Hepatocyte (in vitro differentiated cells): ENCODE results near the gene PSMC5. TPM values are rescaled to one million over a fixed set of nuclear protein-coding genes. Genes with fewer than 3 reads are reported as not detected.
"Not testable (repeated sequence)": the region's sequence is repeated elsewhere in the genome, so short reads cannot be mapped to it uniquely, and the experiment has no call there.

Experiments used
- DNase-seq: peaks from one replicate; pipeline ENCODE4 v3.0.0-alpha.2; 2016; ENCODE audit warnings: low spot score
- H2AFZ ChIP-seq: fragments of 200-600 bp; sonication (generic); 2 replicates; pipeline ENCODE4 v1.6.0; 2016; ENCODE audit warnings: antibody characterized with exemption, mild to moderate bottlenecking
- H3K27ac ChIP-seq: fragments of 200-600 bp; sonication (generic); 2 replicates; pipeline ENCODE4 v1.5.1; 2016; ENCODE audit warnings: mild to moderate bottlenecking
- H3K27me3 ChIP-seq: fragments of 200-600 bp; sonication (generic); 2 replicates; pipeline ENCODE4 v1.6.1; 2016
- H3K36me3 ChIP-seq: fragments of 200-600 bp; sonication (generic); replicated peaks from 2 replicates; pipeline ENCODE4 v1.5.1; 2016; ENCODE audit warnings: low read depth; ENCODE audit not compliant: insufficient read depth
- H3K4me1 ChIP-seq: fragments of 200-600 bp; sonication (generic); 2 replicates; pipeline ENCODE4 v1.5.1; 2016; ENCODE audit warnings: mild to moderate bottlenecking, moderate library complexity; ENCODE audit not compliant: insufficient read depth
- H3K4me2 ChIP-seq: fragments of 200-600 bp; sonication (generic); 2 replicates; pipeline ENCODE4 v1.6.0; 2016
- H3K4me3 ChIP-seq: fragments of 200-600 bp; sonication (generic); 2 replicates; pipeline ENCODE4 v1.5.1; 2016; ENCODE audit warnings: mild to moderate bottlenecking
- H3K79me2 ChIP-seq: fragments of 200-600 bp; sonication (generic); 2 replicates; pipeline ENCODE4 v1.6.0; 2017; ENCODE audit warnings: mild to moderate bottlenecking
- H3K9me2 ChIP-seq: fragments of 200-600 bp; sonication (generic); replicated peaks from 2 replicates; pipeline ENCODE4 v1.6.0; 2017; ENCODE audit warnings: mild to moderate bottlenecking; ENCODE audit not compliant: insufficient read depth
- H3K9me3 ChIP-seq: fragments of 200-600 bp; sonication (generic); 2 replicates; pipeline ENCODE4 v1.5.1; 2016; ENCODE audit warnings: low read depth, mild to moderate bottlenecking
- H4K20me1 ChIP-seq: fragments of 200-600 bp; sonication (generic); 2 replicates; pipeline ENCODE4 v1.6.0; 2016; ENCODE audit warnings: mild to moderate bottlenecking; ENCODE audit not compliant: insufficient read depth, poor library complexity, severe bottlenecking
- CTCF ChIP-seq: fragments of 200-600 bp; sonication (generic); IDR thresholded peaks from 2 replicates; pipeline ENCODE4 v1.5.1; 2016; ENCODE audit warnings: antibody characterized with exemption, mild to moderate bottlenecking; ENCODE audit not compliant: poor library complexity
- EZH2 ChIP-seq: fragments of 200-600 bp; sonication (generic); IDR thresholded peaks from 2 replicates; pipeline ENCODE4 v1.6.1; 2016; ENCODE audit warnings: antibody characterized with exemption, mild to moderate bottlenecking, borderline replicate concordance
- EZH2phosphoT487 ChIP-seq: fragments of 200-600 bp; sonication (generic); IDR thresholded peaks from one replicate; pipeline ENCODE4 v1.6.1; 2018; ENCODE audit warnings: antibody characterized with exemption, mild to moderate bottlenecking, low read depth, moderate library complexity; ENCODE audit not compliant: unreplicated experiment, severe bottlenecking
- WGBS: methylation state at CpG from one replicate; pipeline ENCODE4 v1.1.6; 2016; ENCODE audit warnings: low lambda C conversion rate; ENCODE audit errors: missing lambda C conversion rate; 5-methylcytosine and 5-hydroxymethylcytosine counted together
- polyA plus RNA-seq: library from polyadenylated mRNA; unstranded; fragments of >200 nt; fragmentation: Nextera tagmentation; extraction: Ambion mirVana; gene quantifications from 2 replicates; pipeline ENCODE4 v1.2.1, GENCODE V29; 2016
- total RNA-seq: library from RNA; depleted of rRNA; stranded (reverse); fragments of >200 nt; gene quantifications from 2 replicates; pipeline ENCODE4 v1.2.3, GENCODE V29; 2014

The PSMC5 gene
- total and polyA plus RNA-seq, 2 experiments from 2014 or later = 46.6 to 132 TPM

GRCh38 chr17:63786971-63787711 lies 40.1 kb upstream of the PSMC5 start:
- H3K9me3 ChIP-seq = no peaks in the 10 kb centered on the region
- 97% methylated on average over 13 of the region's 13 CpGs for WGBS
- no peaks in the 10 kb centered on the region for H3K9me2 ChIP-seq
- peaks cover 93% of the 10 kb centered on the region for H3K79me2 ChIP-seq
- no peak overlapping the region for H3K4me2 ChIP-seq
- no peaks in the 10 kb centered on the region for H3K27me3 ChIP-seq
- H2AFZ ChIP-seq = no peak overlapping the region
- H4K20me1 ChIP-seq = peaks cover 50% of the 10 kb centered on the region
- no peak overlapping the region for H3K4me3 ChIP-seq
- TF ChIP-seq CTCF = no peak
- no peaks in the 10 kb centered on the region for H3K4me1 ChIP-seq
- no peak for DNase-seq
- H3K36me3 ChIP-seq = peaks cover 6% of the 10 kb centered on the region
- no peak overlapping the region for H3K27ac ChIP-seq

- H4K20me1 ChIP-seq = peaks cover 22% of the 10 kb centered on the region
- no peak overlapping the region for H2AFZ ChIP-seq
- no peak for DNase-seq
- H3K9me3 ChIP-seq = no peaks in the 10 kb centered on the region
- H3K4me2 ChIP-seq = no peak overlapping the region
- H3K9me2 ChIP-seq = no peaks in the 10 kb centered on the region
- no peak for TF ChIP-seq CTCF
- TF ChIP-seq EZH2phosphoT487 = no peak
- TF ChIP-seq EZH2 = no peak
- H3K27ac ChIP-seq = no peak overlapping the region
- H3K79me2 ChIP-seq = peaks cover 84% of the 10 kb centered on the region
- WGBS = 97% methylated on average over 6 of the region's 6 CpGs
- H3K4me1 ChIP-seq = no peaks in the 10 kb centered on the region
- H3K4me3 ChIP-seq = no peak overlapping the region
- H3K27me3 ChIP-seq = no peaks in the 10 kb centered on the region
- H3K36me3 ChIP-seq = peaks cover 6% of the 10 kb centered on the region
These were observed 37.2 kb upstream of the PSMC5 start for GRCh38 chr17:63790057-63790456.

GRCh38 chr17:63792055-63792729 lies 35.0 kb upstream of the PSMC5 start:
- TF ChIP-seq EZH2 (no peak), CTCF (no peak), EZH2phosphoT487 (no peak)
- no peaks in the 10 kb centered on the region for H3K27me3 ChIP-seq
- H3K9me2 ChIP-seq = no peaks in the 10 kb centered on the region
- H3K4me3 ChIP-seq = no peak overlapping the region
- H3K9me3 ChIP-seq = no peaks in the 10 kb centered on the region
- peaks cover 67% of the 10 kb centered on the region for H3K79me2 ChIP-seq
- H3K4me1 ChIP-seq = no peaks in the 10 kb centered on the region
- H3K27ac ChIP-seq = no peak overlapping the region
- H3K4me2 ChIP-seq = no peak overlapping the region
- no peak overlapping the region for H2AFZ ChIP-seq
- no peak for DNase-seq
- WGBS = 92% methylated on average over 3 of the region's 3 CpGs
- H3K36me3 ChIP-seq = peaks cover 6% of the 10 kb centered on the region
- H4K20me1 ChIP-seq = peaks cover 7% of the 10 kb centered on the region

GRCh38 chr17:63796375-63796774 lies 30.9 kb upstream of the PSMC5 start:
- not testable (repeated sequence) for H3K4me1 ChIP-seq, H2AFZ ChIP-seq, H3K9me3 ChIP-seq, H3K9me2 ChIP-seq, H3K27me3 ChIP-seq, H3K27ac ChIP-seq, H3K4me3 ChIP-seq, DNase-seq, H4K20me1 ChIP-seq, H3K4me2 ChIP-seq
- H3K79me2 ChIP-seq = peaks cover 33% of the 10 kb centered on the region
- peaks cover 13% of the 10 kb centered on the region for H3K36me3 ChIP-seq
- WGBS = 97% methylated on average over 10 of the region's 10 CpGs
